Measurements from ENCODE around the gene WTAP.
A peak's percentile ranks its signal among the peaks of the same experiment; 100 is the strongest.

Gene WTAP

DNA sequence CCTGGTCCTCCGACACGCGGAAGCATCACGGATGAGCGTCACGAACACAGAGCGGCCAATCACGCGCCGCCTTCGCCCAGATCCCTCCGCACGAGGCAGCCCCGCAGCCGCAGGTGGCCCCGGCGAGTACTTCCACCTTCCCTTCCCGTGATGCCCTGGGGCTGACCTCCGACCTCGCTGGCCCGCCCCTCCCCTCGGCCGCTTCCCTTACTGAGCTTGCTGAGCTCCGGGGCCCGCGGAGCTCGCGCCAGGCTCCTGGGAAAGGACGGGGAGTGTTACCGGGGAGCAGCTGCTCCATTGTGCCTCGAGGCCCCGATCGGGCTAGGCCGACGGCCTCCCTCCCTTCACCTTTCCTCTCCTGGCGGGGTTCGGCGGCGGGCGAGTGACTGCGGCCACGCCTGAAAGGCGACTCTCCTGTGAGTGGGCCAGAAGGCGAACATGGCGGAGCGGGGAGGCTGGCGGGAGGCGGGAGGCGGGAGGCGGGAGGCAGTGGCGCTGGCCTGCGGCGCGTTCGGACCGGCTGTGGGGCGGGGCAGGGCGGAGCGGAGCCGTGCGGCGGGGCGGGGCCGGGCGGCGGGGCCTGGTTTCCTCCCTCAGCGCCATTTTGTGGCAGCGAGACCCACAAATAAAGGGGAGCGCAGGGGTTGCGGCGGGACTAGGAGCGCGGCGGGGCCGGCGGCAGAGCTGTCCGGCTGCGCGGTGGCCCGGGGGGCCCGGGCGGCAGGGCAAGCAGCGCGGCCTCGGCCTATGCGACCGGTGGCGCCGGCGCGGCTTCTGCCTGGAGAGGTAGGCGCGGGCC lies at the start of gene WTAP:
TSS of gene WTAP (plus strand) at position 589 of the 799 bp plus-strand sequence. CDS start 8,760 bp downstream, outside the sequence.
- TF ChIP-seq, protein P1, sequence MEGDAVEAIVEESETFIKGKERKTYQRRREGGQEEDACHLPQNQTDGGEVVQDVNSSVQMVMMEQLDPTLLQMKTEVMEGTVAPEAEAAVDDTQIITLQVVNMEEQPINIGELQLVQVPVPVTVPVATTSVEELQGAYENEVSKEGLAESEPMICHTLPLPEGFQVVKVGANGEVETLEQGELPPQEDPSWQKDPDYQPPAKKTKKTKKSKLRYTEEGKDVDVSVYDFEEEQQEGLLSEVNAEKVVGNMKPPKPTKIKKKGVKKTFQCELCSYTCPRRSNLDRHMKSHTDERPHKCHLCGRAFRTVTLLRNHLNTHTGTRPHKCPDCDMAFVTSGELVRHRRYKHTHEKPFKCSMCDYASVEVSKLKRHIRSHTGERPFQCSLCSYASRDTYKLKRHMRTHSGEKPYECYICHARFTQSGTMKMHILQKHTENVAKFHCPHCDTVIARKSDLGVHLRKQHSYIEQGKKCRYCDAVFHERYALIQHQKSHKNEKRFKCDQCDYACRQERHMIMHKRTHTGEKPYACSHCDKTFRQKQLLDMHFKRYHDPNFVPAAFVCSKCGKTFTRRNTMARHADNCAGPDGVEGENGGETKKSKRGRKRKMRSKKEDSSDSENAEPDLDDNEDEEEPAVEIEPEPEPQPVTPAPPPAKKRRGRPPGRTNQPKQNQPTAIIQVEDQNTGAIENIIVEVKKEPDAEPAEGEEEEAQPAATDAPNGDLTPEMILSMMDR (IDR thresholded peaks at IDR 0.05; ENCODE audit: low read depth, low read length), result no peak
- peak; percentile 95 to 97 for DNase-seq (ENCODE audit: low read depth in 2 of 2)
- H3K4me3 ChIP-seq (replicated peaks in 1 of 2; ENCODE audit: low read depth in 2 of 2, low read length in 2 of 2), result peak within 1 kb of the TSS; percentile 84 to 87

GRCh38 chr6:159677506-159678165 lies 49.7 kb upstream of the WTAP start:
- TF ChIP-seq, protein P1 (IDR thresholded peaks at IDR 0.05; ENCODE audit: low read depth, low read length), result no peak
- peak in 1 of 2 donors; percentile 41 for DNase-seq (ENCODE audit: low read depth in 2 of 2)
- no peak overlapping the region for H3K4me3 ChIP-seq (replicated peaks in 1 of 2; ENCODE audit: low read depth in 2 of 2, low read length in 2 of 2)

GRCh38 chr6:159678574-159678973 lies 48.7 kb upstream of the WTAP start:
- TF ChIP-seq, protein P1 (IDR thresholded peaks at IDR 0.05; ENCODE audit: low read depth, low read length), result no peak
- no peak for DNase-seq (ENCODE audit: low read depth in 2 of 2)
- H3K4me3 ChIP-seq (replicated peaks in 1 of 2; ENCODE audit: low read depth in 2 of 2, low read length in 2 of 2), result no peak overlapping the region

- TF ChIP-seq, protein P1 (IDR thresholded peaks at IDR 0.05; ENCODE audit: low read depth, low read length), result no peak
- DNase-seq (ENCODE audit: low read depth in 2 of 2), result peak in 1 of 2 donors; percentile 59
- H3K4me3 ChIP-seq (replicated peaks in 1 of 2; ENCODE audit: low read depth in 2 of 2, low read length in 2 of 2), result no peak overlapping the region
Observed at GRCh38 chr6:159679091-159680077, 47.9 kb upstream of the WTAP start.

- TF ChIP-seq, protein P1 (IDR thresholded peaks at IDR 0.05; ENCODE audit: low read depth, low read length), result no peak
- no peak overlapping the region for H3K4me3 ChIP-seq (replicated peaks in 1 of 2; ENCODE audit: low read depth in 2 of 2, low read length in 2 of 2)
- no peak for DNase-seq (ENCODE audit: low read depth in 2 of 2)
Observed at GRCh38 chr6:159680104-159680503, 47.2 kb upstream of the WTAP start.

DNA sequence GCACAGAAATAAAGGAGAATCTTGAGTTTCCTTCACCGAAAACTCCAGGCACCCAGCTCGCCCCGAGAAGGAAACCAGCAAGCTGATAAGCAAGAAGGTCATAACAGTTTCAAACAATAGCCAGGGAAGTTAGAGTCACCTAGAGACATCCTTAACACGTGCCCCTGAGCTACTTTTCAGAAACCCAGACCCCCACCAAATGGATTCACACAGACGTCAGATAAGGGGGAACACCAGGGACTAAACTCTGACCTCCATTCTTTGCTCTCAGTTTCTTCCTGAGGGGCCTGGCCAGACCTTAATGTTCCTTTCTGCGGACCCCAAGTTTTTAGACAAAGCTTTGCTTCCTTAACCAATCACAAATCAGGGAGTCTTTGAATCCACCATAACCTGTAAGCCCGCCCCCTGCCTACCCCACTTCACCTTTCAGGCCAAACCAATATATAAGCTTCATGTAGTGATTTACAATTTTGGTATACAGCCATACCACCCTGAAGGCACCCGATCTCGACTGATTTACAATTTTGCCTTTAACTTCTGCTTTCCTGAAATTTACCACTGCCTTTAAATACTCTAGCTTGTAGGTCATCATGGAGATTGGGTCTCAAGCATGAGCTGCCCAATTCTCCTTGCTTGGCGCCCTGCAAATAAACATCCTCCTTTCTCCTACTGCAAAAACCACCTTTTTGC lies 46.0 kb upstream of the WTAP start:
- TF ChIP-seq, protein P1 (IDR thresholded peaks at IDR 0.05; ENCODE audit: low read depth, low read length), result no peak
- H3K4me3 ChIP-seq (replicated peaks in 1 of 2; ENCODE audit: low read depth in 2 of 2, low read length in 2 of 2), result no peak overlapping the region
- DNase-seq (ENCODE audit: low read depth in 2 of 2), result no peak
